Panc1 (cell line): ENCODE results near the gene COASY. TPM values are rescaled to one million over a fixed set of nuclear protein-coding genes. Genes with fewer than 3 reads are reported as not detected.
A peak's percentile ranks its signal among the peaks of the same experiment; 100 is the strongest.

Source experiments
- ATAC-seq: fragments of 200-7000 bp; cut with Tn5 transposase; 2 replicates; pipeline ENCODE4 v1.9.1; 2020; ENCODE audit warnings: mild to moderate bottlenecking, moderate library complexity
- BruUV-seq: library from RNA; stranded (reverse); fragments of 400-500 nt; replicated peaks from 2 replicates; lab custom pipeline; 2021; lab: Mats Ljungman, UMichigan
- CTCF ChIA-PET: fragments of 300-600 bp; sonication (Branson Sonifier 250); formaldehyde crosslinking; loops from one replicate; lab custom pipeline; 2022; ENCODE audit warnings: antibody characterized with exemption; lab: Charles Lee
- POLR2A ChIA-PET: fragments of 300-600 bp; sonication (Branson Sonifier 250); formaldehyde crosslinking; loops from one replicate; lab custom pipeline; 2022; ENCODE audit warnings: antibody characterized with exemption; lab: Charles Lee
- DNase-seq: peaks from one replicate; pipeline ENCODE4 v3.0.0-alpha.2; 2010; ENCODE audit warnings: low read depth, low spot score
- H3K27ac ChIP-seq: 2 replicates; pipeline ENCODE4 v1.5.1; 2011; ENCODE audit warnings: mild to moderate bottlenecking, low read length, inconsistent platforms
- H3K27me3 ChIP-seq: fragments of 200-500 bp; sonication (Bioruptor generic); 2 replicates; pipeline ENCODE4 v1.6.0; 2014; ENCODE audit warnings: low read length, inconsistent platforms; ENCODE audit not compliant: control insufficient read depth, insufficient read depth
- H3K36me3 ChIP-seq: fragments of 200-500 bp; sonication (Bioruptor generic); 2 replicates; pipeline ENCODE4 v1.5.1; 2014; ENCODE audit warnings: inconsistent platforms, mild to moderate bottlenecking, low read length, moderate library complexity; ENCODE audit not compliant: control insufficient read depth, insufficient read depth
- H3K4me1 ChIP-seq: 2 replicates; pipeline ENCODE4 v1.5.1; 2011; ENCODE audit warnings: inconsistent platforms, mild to moderate bottlenecking, low read length, moderate library complexity; ENCODE audit not compliant: control insufficient read depth, insufficient read depth
- H3K4me3 ChIP-seq, 2 experiments: 2 replicates each; pipeline ENCODE4 v1.5.1; 2011 to 2012; ENCODE audit warnings: low read depth in 2 of 2, low read length in 2 of 2, mild to moderate bottlenecking in 2 of 2, inconsistent platforms in 1 of 2, moderate library complexity in 1 of 2
- H3K9me3 ChIP-seq: fragments of 200-500 bp; sonication (Bioruptor generic); 2 replicates; pipeline ENCODE4 v1.5.1; 2014; ENCODE audit warnings: low read depth, mild to moderate bottlenecking, inconsistent platforms, low read length, moderate library complexity; ENCODE audit not compliant: control insufficient read depth, insufficient read depth
- POLR2AphosphoS5 ChIP-seq: IDR thresholded peaks from 2 replicates; pipeline ENCODE4 v1.6.1; 2012; ENCODE audit warnings: mild to moderate bottlenecking, low read depth, low read length, moderate library complexity
- REST ChIP-seq, 2 experiments: IDR thresholded peaks; 2 replicates each; pipeline ENCODE4 v1.6.1; 2011 to 2012; ENCODE audit warnings: low read depth in 2 of 2, control low read depth in 1 of 2, low read length in 1 of 2, mild to moderate bottlenecking in 1 of 2, moderate library complexity in 1 of 2; ENCODE audit not compliant: insufficient read depth in 1 of 2
- SIN3A ChIP-seq: IDR thresholded peaks from 2 replicates; pipeline ENCODE4 v1.6.1; 2012; ENCODE audit warnings: low read depth, mild to moderate bottlenecking, low read length, moderate library complexity, borderline replicate concordance; ENCODE audit not compliant: insufficient read depth
- TCF7L2 ChIP-seq: IDR thresholded peaks from 2 replicates; pipeline ENCODE4 v1.6.1; 2011; ENCODE audit warnings: mild to moderate bottlenecking, low read depth, low read length, inconsistent platforms
- in situ Hi-C: cut with HindIII; loops from 2 replicates; pipeline ENCODE4 v1.10.0; 2016; ENCODE audit warnings: low sequenced_read_pairs, low pct_unique_long_range_greater_than_20kb
- intact Hi-C: fragments of 100-400 bp; cut with micrococcal nuclease; formaldehyde crosslinking; loops from one replicate; pipeline ENCODE4 v1.10.0; 2022; ENCODE audit not compliant: unreplicated experiment
- total RNA-seq: library from RNA; stranded (reverse); gene quantifications from one replicate; pipeline ENCODE4 v1.2.1, GENCODE V29; 2021; ENCODE audit not compliant: unreplicated experiment
- TF ChIP-seq, protein P1 (sequence below): fragments of 450-650 bp; IDR thresholded peaks from 2 replicates; pipeline ENCODE4 v1.5.1; 2017; ENCODE audit warnings: mild to moderate bottlenecking

COASY gene
- total RNA-seq, 1 experiment from 2014 or later, result 76.7 TPM

GRCh38 chr17:42547001-42547461 lies 14.9 kb upstream of the COASY start:
- Histone ChIP-seq H3K27ac (no peak overlapping the region), H3K36me3 (no peaks in the 10 kb centered on the region), H3K27me3 (no peaks in the 10 kb centered on the region), H3K4me3 (no peak overlapping the region), H3K4me1 (peaks cover 6% of the 10 kb centered on the region; the same call in 1 of the 2 replicates), H3K9me3 (no peaks in the 10 kb centered on the region)
- POLR2A ChIA-PET, result no interaction called here
- no peak for DNase-seq
- CTCF ChIA-PET, result no interaction called here
- TF ChIP-seq SIN3A (no peak), TCF7L2 (no peak), POLR2AphosphoS5 (no peak), REST (IDR thresholded peaks at IDR 0.05; ENCODE audit: insufficient read depth in 1 of 2, low read depth in 2 of 2, low read length in 1 of 2) (no peak)
- TF ChIP-seq, protein P1, sequence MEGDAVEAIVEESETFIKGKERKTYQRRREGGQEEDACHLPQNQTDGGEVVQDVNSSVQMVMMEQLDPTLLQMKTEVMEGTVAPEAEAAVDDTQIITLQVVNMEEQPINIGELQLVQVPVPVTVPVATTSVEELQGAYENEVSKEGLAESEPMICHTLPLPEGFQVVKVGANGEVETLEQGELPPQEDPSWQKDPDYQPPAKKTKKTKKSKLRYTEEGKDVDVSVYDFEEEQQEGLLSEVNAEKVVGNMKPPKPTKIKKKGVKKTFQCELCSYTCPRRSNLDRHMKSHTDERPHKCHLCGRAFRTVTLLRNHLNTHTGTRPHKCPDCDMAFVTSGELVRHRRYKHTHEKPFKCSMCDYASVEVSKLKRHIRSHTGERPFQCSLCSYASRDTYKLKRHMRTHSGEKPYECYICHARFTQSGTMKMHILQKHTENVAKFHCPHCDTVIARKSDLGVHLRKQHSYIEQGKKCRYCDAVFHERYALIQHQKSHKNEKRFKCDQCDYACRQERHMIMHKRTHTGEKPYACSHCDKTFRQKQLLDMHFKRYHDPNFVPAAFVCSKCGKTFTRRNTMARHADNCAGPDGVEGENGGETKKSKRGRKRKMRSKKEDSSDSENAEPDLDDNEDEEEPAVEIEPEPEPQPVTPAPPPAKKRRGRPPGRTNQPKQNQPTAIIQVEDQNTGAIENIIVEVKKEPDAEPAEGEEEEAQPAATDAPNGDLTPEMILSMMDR, result no peak
- in situ Hi-C loops, result no loop called here
- ATAC-seq, result no peak
- no TSS peak for BruUV-seq
- intact Hi-C loops, result no loop called here

- no TSS peak for BruUV-seq
- DNase-seq (no peak), ATAC-seq (peak; percentile 17; the same call in 1 of the 2 replicates)
- no peaks in the 10 kb centered on the region for H3K27me3 ChIP-seq
- H3K27ac ChIP-seq, result no peak overlapping the region
- peaks cover 6% of the 10 kb centered on the region; the same call in 1 of the 2 replicates for H3K4me1 ChIP-seq
- H3K9me3 ChIP-seq, result no peaks in the 10 kb centered on the region
- ChIA-PET POLR2A (interaction anchor here (0.5 kb wide), 1 partner anchor 219 kb away, joined by 5 read pairs; no protein-coding TSS in a partner anchor), CTCF (interaction anchor here (1.0 to 1.1 kb wide), 2 partner anchors 18 to 216 kb away, joined by 3 read pairs; no protein-coding TSS in a partner anchor)
- in situ Hi-C loops (no loop called here), intact Hi-C loops (no loop called here)
- TF ChIP-seq TCF7L2, result no peak
- TF ChIP-seq, protein P1, result no peak
- no peak for TF ChIP-seq POLR2AphosphoS5
- TF ChIP-seq SIN3A, result no peak
- TF ChIP-seq REST (IDR thresholded peaks at IDR 0.05; ENCODE audit: insufficient read depth in 1 of 2, low read depth in 2 of 2, low read length in 1 of 2), result no peak
- H3K4me3 ChIP-seq, result peak overlapping the region; percentile 36 to 52
- H3K36me3 ChIP-seq, result no peaks in the 10 kb centered on the region
Measured at GRCh38 chr17:42547698-42548069, 14.3 kb upstream of the COASY start.
